CD4-positive, alpha-beta T cell treated with Interferon alpha-2 for 1 hour (primary cell): ENCODE data around the gene SNAPC4.
A peak's percentile ranks its signal among the peaks of the same experiment; 100 is the strongest.
"Not testable (repeated sequence)": the region's sequence is repeated elsewhere in the genome, so short reads cannot be mapped to it uniquely, and the experiment has no call there.

ENCODE experiments used
- DNase-seq, 2 donors: peaks; one replicate each; pipeline ENCODE4 v3.0.0-alpha.2; 2020 to 2022

SNAPC4 gene

GRCh38 chr9:136409557-136410455, 9.8 kb upstream of the SNAPC4 start:
- peak in 1 of 2 donors; percentile 39 for DNase-seq

GRCh38 chr9:136407911-136408310, 7.9 kb upstream of the SNAPC4 start:
- no peak for DNase-seq

GRCh38 chr9:136407061-136407460, 7.1 kb upstream of the SNAPC4 start:
- not testable (repeated sequence) for DNase-seq

- not testable (repeated sequence) for DNase-seq
Measured at GRCh38 chr9:136405904-136406303, 5.9 kb upstream of the SNAPC4 start.

- DNase-seq = no peak
Measured at GRCh38 chr9:136405481-136405880, 5.5 kb upstream of the SNAPC4 start.

- DNase-seq = no peak
Measured at GRCh38 chr9:136404801-136405136, 4.8 kb upstream of the SNAPC4 start.

GRCh38 chr9:136403915-136404800, 4.2 kb upstream of the SNAPC4 start:
- peak in 1 of 2 donors; percentile 68 for DNase-seq

- peak; percentile 80 to 91 for DNase-seq
Measured at GRCh38 chr9:136403538-136403914, 3.6 kb upstream of the SNAPC4 start.

- no peak for DNase-seq
Measured at GRCh38 chr9:136402067-136402466, 2.1 kb upstream of the SNAPC4 start.

GRCh38 chr9:136401173-136401922, 1.4 kb upstream of the SNAPC4 start:
- DNase-seq = no peak

GRCh38 chr9:136399176-136400037, 563 bp downstream of the SNAPC4 start:
- DNase-seq = peak in 1 of 2 donors; percentile 49

GRCh38 chr9:136398286-136398685, 1.7 kb downstream of the SNAPC4 start:
- DNase-seq = no peak

GRCh38 chr9:136397643-136398042, 2.3 kb downstream of the SNAPC4 start:
- no peak for DNase-seq

- no peak for DNase-seq
Measured at GRCh38 chr9:136396219-136396515, 3.8 kb downstream of the SNAPC4 start.

GRCh38 chr9:136395345-136396218, 4.4 kb downstream of the SNAPC4 start:
- no peak for DNase-seq

GRCh38 chr9:136395020-136395340, 5.0 kb downstream of the SNAPC4 start:
- no peak for DNase-seq

- no peak for DNase-seq
Measured at GRCh38 chr9:136394312-136395019, 5.5 kb downstream of the SNAPC4 start.

- no peak for DNase-seq
Measured at GRCh38 chr9:136393531-136393930, 6.4 kb downstream of the SNAPC4 start.

GRCh38 chr9:136392538-136393449, 7.2 kb downstream of the SNAPC4 start:
- no peak for DNase-seq
